HT1080 (cell line): ENCODE measurements around the gene SLC35B4. TPM values are rescaled to one million over a fixed set of nuclear protein-coding genes. Genes with fewer than 3 reads are reported as not detected.

Source experiments
- DNase-seq: peaks from one replicate; pipeline ENCODE4 v3.0.0-alpha.2; 2015; ENCODE audit warnings: low read depth
- polyA plus RNA-seq, 2 experiments: library from polyadenylated mRNA; depleted of rRNA; stranded (reverse); fragments of >200 nt; gene quantifications; 2 replicates each; pipeline ENCODE4 v1.2.3, GENCODE V29; 2015
- total RNA-seq: library from RNA; depleted of rRNA; stranded (reverse); fragments of >200 nt; shearing (Covaris generic); gene quantifications from 2 replicates; pipeline ENCODE4 v1.2.3, GENCODE V29; 2014; rRNA removed

The SLC35B4 gene, protein sequence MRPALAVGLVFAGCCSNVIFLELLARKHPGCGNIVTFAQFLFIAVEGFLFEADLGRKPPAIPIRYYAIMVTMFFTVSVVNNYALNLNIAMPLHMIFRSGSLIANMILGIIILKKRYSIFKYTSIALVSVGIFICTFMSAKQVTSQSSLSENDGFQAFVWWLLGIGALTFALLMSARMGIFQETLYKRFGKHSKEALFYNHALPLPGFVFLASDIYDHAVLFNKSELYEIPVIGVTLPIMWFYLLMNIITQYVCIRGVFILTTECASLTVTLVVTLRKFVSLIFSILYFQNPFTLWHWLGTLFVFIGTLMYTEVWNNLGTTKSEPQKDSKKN
- total RNA-seq, result 28.3 and 44.3 TPM in 2 replicates
- 13.9 and 14.2 TPM in 2 replicates for polyA plus RNA-seq (2015; cell fraction: cytosol; rRNA removed)
- polyA plus RNA-seq (2015; cell fraction: nucleus; rRNA removed), result 26.4 and 27.6 TPM in 2 replicates

DNA sequence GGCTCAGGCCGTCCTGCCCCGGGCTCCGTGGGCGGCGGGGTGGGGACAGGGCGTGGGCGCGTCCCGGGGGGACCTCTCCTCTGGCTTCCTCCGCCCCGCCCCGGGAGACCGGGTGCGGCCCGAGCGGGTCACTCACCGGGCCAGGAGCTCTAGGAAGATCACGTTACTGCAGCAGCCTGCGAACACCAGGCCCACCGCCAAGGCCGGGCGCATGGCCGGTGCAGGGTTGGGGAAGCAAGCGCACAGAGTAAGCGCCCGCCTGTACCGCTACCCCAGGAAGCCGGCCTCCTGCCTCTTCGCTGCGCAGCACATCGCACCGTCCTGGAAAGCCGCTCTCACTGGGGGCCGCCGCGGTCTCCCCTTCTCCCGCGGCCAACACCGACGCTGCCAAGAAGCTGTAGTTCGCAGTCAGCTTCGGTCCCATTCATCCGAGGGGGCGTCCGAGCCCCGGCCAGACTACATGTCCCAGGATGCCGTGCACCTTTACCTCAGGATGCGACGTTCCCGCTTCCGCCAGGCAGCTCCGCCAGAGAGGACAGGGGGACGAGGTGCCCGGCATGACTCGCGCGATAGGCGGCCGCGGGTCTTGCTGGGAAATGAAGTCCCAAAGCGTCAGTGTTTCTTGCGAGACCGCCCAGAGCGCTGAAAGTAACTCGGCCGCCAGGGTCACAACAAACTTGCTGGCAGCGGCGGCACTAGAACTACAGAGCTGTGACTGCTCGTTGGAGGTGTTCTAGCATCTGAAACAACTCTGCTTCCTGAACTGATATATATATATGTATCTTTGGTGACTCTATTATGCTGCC is at the start of gene SLC35B4:
TSS of gene SLC35B4 (minus strand) at position 392 of the 806 bp plus-strand sequence. CDS start at position 213, 179 bp downstream.
- peak; percentile 98 for DNase-seq

DNA sequence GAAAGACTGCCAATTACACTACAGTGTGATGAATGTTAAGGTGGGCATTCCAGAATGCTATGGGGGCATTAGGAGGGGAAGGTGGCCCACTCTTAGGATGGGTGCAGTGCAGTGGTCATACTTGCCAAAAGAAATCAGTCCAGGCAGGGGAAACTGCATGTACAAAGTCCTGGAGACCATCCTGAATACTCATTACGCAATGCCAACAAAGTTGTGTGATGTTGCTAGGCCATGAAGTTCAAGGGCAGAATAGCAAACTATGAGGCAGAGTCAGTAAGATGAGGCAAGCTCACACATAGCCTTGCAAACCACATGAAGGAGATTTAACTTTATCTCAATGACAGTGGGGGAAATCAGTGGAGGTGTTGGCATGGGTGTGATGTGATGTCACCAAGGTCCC is 49.8 kb upstream of the SLC35B4 start:
- no peak for DNase-seq

DNA sequence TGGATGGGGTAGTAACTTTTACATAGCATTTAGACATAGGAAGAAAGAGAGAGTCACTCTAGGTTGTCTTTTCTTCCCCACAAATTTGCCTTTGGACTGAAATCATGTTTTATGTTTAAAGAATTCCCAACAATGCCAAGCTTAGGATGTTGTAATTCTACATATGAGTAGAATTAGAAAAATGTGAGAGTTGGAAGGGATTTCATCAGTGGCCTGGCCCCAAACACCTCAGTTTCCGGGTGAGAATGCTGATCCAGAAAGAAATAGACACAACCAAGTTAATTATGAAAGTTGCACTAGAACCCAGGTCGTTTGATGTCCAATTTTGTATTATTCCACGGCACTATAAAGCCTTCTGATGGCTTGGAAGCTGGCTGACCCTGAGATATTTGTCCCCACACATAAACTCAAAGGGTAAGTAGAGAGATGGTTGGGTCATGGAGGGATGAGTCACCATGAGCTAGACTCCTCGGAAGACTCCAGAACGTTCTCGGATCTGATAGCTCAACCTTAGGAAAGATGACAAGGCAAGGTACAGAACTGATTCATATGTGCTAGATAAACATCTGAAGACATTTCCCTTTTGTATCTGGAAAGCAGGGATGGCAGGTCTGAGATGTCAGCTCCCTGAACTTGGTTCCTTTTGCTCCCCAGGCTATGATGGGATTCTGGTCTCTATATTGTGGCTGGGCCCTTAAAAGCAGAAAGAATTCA is 48.8 kb upstream of the SLC35B4 start:
- DNase-seq, result peak; percentile 66

- DNase-seq, result peak; percentile 87
Measured at GRCh38 chr7:134364619-134365037, 47.9 kb upstream of the SLC35B4 start.

DNA sequence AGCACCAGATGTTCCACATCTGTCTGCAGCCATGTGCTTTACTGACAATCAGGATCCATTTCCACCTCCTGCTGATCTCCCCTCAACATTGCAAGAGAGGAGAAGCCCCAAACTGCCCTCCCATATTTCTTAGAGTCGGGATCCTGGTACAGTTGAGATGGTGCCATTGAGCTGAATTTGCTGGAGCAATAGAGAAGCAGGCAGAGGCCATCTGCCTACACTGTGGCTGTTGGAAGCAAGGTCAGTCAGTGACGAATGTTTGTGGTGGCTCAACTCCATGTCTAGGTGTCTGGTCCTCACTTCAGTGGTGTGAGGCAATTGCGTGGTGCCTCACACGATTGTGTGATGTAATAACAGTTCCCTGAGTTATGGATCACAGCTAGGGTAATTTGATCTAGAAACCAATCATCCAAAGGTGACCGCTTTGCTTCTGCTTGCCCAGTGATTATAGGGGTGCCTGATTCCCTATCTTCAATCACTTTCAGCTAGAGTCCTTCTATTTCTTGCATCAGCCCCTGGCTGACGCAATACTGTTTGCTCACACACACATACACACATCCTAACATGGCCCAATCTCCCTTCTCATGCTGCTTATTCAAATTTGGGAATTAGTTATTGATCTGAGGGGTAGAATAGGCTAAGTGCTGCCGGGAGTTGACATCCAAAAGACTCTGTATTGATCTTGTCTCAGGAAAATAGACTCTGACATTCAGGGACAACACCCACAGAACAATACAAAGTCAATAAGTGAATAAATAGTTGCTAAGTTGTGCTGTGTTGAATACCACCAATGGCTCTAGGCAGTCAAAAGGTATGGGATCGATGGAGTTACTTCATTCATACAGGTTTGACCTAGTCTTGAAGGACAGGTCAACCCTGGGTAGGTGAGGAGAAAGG is 46.1 kb upstream of the SLC35B4 start:
- DNase-seq, result no peak

- DNase-seq, result no peak
Measured at GRCh38 chr7:134359787-134360432, 43.2 kb upstream of the SLC35B4 start.

- no peak for DNase-seq
Measured at GRCh38 chr7:134357486-134357885, 40.8 kb upstream of the SLC35B4 start.

GRCh38 chr7:134356421-134356936 is 39.7 kb upstream of the SLC35B4 start:
- DNase-seq, result no peak

DNA sequence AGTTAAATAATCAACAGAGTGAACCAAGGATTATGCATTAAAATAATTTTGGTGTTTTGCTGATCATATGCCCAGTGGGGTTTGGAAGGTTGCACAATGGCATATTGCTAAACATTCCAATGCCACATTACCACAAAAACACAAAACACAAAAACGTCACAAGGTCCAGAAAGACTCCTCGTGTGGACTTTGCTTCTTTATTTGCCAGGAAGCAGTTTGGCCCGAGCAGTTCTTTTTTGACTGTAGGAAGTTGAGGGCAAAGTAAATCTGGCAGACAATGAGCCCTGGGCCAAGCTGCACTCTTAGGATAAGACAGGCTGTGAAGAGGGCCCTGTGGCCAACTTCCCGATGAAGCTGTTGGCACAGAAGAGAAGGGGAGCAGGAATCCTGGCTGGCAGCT is 39.2 kb upstream of the SLC35B4 start:
- DNase-seq, result no peak

GRCh38 chr7:134355004-134355525 is 38.3 kb upstream of the SLC35B4 start:
- no peak for DNase-seq

DNA sequence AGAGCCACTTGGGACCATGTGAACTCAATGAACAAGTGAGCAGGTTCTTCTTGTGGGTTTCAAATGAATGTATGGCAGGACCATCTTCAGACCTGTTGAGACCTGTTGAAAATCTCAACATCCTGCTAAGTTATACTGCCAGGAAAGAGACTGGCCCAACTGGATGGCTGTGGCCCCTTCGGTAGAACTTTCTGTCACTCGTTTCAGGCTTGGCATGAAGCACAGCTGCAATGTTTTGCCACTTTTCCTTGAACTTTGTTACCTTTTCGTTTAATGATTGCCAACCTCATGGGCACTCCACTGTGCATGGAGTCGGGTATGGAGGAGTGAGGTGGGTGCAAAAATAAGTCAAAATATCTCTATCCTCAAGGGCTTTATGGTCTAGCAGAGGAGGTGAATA is 36.7 kb upstream of the SLC35B4 start:
- no peak for DNase-seq

GRCh38 chr7:134351424-134351823 is 34.7 kb upstream of the SLC35B4 start:
- DNase-seq, result no peak

GRCh38 chr7:134350709-134351108 is 34.0 kb upstream of the SLC35B4 start:
- no peak for DNase-seq

DNA sequence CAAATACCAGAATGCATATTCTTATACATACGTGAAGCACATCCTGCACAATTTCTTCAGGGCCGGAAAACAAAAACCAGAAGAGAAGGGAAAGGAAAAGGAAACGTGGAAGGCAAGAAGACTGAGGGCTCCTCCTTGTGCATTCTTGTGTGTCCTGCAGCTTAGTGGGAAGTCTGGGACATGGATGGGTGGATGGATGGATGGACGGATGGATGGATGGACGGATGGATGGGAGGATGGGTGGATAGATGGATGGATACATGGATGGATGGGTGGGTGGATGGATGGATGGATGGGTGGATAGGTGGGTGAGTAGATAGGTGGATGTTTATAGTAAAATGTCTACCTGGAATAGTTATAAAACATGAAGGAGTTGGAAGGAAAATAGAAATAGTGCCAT is 30.8 kb upstream of the SLC35B4 start:
- DNase-seq, result no peak

DNA sequence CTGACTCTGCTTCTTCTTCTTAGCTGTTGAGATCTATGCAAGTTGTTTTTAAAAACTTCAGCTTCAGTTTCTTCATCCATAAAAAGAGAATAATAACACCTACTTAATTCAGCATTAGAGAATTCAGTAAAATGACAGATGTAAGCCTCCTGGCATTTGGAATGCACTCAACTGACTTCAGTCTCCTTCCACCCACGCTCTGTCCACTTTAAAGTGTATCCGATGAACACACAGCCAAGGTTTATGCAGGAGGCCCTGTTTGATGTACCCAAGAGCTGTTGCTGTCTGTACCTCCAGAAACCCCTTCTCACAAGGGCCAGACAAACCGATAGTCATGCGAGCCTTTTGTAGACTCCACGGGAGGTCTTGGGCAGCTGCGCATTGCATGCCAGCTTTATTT is 27.1 kb upstream of the SLC35B4 start:
- no peak for DNase-seq

DNA sequence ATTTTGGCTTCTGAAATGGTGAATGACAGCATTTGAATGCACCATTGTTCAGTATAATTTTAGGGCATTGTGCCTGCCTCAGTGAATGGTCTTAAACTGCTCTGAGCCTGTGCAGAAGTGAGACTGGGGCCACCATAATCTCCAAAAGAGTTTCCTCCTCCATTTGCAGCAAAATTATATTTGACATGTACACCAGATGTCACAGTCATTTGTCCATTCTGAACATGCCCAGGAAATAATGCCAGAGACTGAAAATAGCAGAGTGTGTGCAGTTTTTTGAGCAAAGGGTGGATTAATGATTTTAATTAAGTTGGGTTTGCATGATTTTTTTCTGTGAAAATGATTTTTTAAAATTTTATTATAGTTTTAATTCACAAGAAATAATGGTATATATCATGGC is 26.4 kb upstream of the SLC35B4 start:
- no peak for DNase-seq

GRCh38 chr7:134339475-134339874 is 22.7 kb upstream of the SLC35B4 start:
- DNase-seq, result no peak

DNA sequence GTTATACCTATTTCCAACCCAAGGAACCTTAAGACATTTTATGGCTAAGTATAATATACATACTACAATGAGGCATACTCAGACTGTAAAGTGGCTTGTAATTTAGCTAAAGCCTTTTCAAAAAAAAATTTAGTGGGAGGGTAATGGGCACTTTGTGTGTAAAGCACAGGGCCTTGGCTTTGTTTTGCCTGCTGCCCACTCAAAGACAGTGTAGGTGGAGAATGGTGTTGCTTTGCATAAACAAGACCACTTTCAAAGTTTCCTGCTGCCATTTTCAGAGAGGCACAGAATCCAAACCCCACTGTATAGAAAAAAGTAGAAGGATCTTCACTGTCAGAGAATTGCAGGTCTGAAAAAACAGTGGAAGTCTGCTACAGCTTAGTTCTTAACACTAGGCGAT is 21.2 kb upstream of the SLC35B4 start:
- no peak for DNase-seq

DNA sequence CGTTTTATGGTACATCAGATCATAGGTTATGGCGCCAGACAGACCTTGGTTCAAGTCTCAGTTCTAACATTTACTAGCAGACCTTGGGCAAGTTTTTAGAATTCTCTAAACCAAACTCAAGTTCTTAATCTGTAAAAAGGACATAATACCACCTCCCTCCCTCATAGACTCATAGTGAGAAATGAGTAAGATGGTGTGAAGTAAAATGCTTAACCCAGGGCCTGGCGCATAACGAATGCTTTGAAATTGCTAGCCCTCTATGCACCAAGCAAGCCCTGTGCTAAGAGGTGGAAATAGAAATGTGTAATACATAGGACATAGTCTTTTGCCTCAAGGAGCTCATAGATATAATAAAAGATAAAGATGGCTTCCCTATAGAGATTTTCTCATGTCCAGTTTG is 17.7 kb upstream of the SLC35B4 start:
- no peak for DNase-seq

- DNase-seq, result no peak
Measured at GRCh38 chr7:134333943-134334342, 17.2 kb upstream of the SLC35B4 start.
